OCI-LY1 (cell line): ENCODE results near the gene BAIAP2.

Source experiments
- EZH2 ChIP-seq: fragments of 200-600 bp; sonication (generic), shearing (Covaris generic); IDR thresholded peaks from 2 replicates; pipeline ENCODE4 v1.8.0; 2017; ENCODE audit warnings: borderline replicate concordance, mixed run types, mild to moderate bottlenecking, antibody characterized with exemption, low read length, moderate library complexity, mixed read lengths
- TF ChIP-seq, protein P1 (sequence below): fragments of 200-600 bp; sonication (generic), shearing (Covaris generic); IDR thresholded peaks from 2 replicates; pipeline ENCODE4 v1.5.1; 2017; ENCODE audit warnings: mild to moderate bottlenecking, antibody characterized with exemption, low read length, moderate library complexity, mixed read lengths

DNA sequence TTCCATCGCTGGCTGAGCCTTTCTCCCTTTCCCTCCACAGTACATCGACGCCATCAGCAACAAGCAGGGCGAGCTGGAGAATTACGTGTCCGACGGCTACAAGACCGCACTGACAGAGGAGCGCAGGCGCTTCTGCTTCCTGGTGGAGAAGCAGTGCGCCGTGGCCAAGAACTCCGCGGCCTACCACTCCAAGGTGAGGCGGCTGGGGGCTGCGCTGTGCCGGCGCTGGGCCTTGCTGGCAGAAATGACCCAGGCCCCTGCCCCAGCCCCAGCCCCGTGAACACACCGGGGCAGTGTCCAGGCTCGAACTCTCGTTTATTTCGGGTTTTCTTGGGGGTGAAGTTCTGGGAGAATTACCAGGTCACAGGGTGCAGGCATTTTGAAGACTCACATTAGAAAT is 64.9 kb downstream of the BAIAP2 start:
- TF ChIP-seq, protein P1, sequence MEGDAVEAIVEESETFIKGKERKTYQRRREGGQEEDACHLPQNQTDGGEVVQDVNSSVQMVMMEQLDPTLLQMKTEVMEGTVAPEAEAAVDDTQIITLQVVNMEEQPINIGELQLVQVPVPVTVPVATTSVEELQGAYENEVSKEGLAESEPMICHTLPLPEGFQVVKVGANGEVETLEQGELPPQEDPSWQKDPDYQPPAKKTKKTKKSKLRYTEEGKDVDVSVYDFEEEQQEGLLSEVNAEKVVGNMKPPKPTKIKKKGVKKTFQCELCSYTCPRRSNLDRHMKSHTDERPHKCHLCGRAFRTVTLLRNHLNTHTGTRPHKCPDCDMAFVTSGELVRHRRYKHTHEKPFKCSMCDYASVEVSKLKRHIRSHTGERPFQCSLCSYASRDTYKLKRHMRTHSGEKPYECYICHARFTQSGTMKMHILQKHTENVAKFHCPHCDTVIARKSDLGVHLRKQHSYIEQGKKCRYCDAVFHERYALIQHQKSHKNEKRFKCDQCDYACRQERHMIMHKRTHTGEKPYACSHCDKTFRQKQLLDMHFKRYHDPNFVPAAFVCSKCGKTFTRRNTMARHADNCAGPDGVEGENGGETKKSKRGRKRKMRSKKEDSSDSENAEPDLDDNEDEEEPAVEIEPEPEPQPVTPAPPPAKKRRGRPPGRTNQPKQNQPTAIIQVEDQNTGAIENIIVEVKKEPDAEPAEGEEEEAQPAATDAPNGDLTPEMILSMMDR = no peak
- no peak for TF ChIP-seq EZH2
